GM19025 (cell line): Measurements from ENCODE around the gene CCL8.

ENCODE experiments used
- ATAC-seq: cut with Tn5 transposase; IDR thresholded peaks from one replicate; pipeline ENCODE4 v1.9.1; 2021; ENCODE audit warnings: mild to moderate bottlenecking, low read depth, moderate library complexity; ENCODE audit not compliant: unreplicated experiment

The CCL8 gene

GRCh38 chr17:34319039-34319483 lies at the start of gene CCL8:
Gene CCL8 (plus strand): TSS chr17:34319435. CDS start chr17:34319502, 67 bp downstream.
- ATAC-seq: no peak

- no peak for ATAC-seq
Observed at GRCh38 chr17:34269969-34270368, 49.3 kb upstream of the CCL8 start, which contains the start of gene CCL7. Gene CCL7 (plus strand): TSS chr17:34270221. CDS start chr17:34270291, 70 bp downstream.

DNA sequence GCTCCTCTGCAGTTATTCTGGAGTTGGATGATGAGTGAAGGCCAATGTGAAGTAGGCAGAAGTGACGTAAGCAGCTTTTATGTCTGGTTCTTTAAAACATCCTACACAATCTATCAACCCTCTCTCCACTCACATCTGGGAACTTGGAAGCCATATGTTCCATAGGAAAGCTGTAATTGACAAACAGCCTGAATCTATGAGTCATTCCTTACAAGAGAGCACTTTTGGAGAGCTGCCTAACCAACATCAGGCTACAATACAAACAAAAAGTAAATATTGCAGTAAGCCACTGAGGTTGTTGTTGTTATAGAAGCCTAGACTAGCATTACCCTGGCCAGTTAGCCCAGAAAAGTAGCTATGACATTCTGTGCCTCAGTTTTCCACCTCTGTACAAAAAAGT lies 43.4 kb upstream of the CCL8 start:
- ATAC-seq: no peak

GRCh38 chr17:34276826-34277225 lies 42.4 kb upstream of the CCL8 start:
- ATAC-seq: no peak

DNA sequence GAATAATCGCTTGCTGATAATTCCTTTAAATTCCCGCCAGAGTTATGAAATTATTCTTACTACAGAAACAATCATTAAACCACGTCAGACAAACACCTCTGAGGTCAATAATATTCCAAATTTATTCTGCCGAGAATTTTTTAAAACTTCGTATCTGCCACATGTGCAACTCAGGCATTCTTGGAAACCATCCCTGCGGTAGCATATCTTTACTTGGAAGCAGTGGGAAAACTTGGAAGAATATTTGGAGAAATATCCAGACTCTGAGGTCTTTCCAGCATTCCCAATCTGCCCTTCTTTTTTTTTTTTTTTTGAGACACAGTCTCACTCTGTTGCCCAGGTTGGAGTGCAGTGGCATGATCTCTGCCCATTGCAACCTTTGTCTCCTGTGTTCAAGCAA lies 35.7 kb upstream of the CCL8 start:
- ATAC-seq: no peak

DNA sequence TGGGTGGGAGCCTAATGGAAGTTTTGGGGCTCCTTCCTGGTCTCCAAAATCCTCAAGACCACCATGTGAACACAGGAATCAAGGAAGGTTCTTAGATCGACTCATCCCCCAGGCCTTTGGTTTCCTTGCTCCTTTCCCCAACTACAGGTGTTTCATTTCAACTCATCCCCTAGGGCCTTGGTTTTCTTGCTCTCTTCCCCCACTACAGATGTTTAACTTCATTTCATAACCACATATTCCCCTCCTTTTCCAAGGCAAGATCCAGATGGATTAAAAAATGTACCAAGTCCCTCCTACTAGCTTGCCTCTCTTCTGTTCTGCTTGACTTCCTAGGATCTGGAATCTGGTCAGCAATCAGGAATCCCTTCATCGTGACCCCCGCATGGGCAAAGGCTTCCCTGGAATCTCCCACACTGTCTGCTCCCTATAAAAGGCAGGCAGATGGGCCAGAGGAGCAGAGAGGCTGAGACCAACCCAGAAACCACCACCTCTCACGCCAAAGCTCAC lies 33.9 kb upstream of the CCL8 start, which contains the start of gene CCL11:
CCL11 (plus strand) TSS at position 457 of the 507 bp plus-strand sequence. CDS start 67 bp downstream, outside the sequence.
- ATAC-seq: no peak

DNA sequence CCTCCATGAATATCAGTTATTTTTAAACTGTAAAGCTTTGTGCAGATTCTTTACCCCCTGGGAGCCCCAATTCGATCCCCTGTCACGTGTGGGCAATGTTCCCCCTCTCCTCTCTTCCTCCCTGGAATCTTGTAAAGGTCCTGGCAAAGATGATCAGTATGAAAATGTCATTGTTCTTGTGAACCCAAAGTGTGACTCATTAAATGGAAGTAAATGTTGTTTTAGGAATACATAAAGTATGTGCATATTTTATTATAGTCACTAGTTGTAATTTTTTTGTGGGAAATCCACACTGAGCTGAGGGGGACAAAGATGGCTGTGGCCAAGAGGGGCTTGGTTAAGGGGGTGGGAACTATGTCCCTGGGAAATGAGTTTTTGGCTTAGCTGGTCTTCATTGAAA lies 31.4 kb upstream of the CCL8 start:
- no peak for ATAC-seq

GRCh38 chr17:34290586-34290985 lies 28.6 kb upstream of the CCL8 start:
- no peak for ATAC-seq

- no peak for ATAC-seq
Observed at GRCh38 chr17:34291721-34292348, 27.4 kb upstream of the CCL8 start.

DNA sequence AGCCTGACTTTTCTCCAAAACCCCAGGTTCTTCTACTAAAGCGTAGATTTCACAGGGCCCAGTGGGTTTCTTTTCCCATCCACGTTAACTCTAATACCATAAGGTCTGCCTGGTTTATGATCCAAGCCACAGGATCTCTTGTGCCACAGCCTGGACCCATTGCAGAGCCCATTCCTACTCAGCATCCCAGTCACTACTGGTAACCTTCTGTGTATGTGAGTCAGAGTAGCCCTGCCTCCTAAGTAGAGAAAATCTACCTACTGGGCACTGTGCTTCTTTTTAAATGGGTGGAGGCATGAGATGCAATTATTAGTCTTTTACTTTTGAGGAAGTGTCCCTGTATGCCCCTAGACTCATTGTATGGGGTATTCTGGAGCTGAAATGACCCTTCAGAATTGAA lies 20.2 kb upstream of the CCL8 start:
- no peak for ATAC-seq

DNA sequence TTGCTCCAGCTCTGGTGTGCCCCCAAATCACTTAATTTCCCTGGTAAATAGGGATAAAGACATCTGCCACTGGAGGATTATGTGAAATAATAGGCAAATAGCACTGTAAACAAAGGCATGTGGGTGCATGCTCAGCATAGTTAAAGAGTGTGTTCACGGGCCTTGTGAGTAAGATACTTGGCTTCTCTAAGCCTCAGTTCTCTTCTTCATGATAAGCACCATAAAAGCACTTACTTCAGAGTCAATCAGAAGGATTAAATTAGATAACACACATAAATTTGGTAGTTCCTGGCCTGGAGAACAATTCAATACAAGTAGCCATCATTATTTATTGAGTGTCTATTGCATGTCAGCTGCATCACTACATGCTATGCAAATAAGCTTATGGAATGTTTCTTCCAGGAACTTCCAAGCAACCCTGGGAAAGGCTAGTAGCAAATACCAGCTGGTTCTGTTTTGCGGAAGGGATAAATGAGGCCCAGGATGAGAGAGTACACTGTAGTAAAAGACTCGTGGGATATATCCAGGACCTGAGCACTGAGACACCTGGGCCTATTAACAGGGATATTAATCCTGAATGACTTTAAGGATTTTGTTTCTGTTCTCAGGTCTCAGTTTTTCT lies 19.2 kb upstream of the CCL8 start:
- ATAC-seq: no peak

- ATAC-seq: no peak
Observed at GRCh38 chr17:34300652-34301370, 18.4 kb upstream of the CCL8 start.

DNA sequence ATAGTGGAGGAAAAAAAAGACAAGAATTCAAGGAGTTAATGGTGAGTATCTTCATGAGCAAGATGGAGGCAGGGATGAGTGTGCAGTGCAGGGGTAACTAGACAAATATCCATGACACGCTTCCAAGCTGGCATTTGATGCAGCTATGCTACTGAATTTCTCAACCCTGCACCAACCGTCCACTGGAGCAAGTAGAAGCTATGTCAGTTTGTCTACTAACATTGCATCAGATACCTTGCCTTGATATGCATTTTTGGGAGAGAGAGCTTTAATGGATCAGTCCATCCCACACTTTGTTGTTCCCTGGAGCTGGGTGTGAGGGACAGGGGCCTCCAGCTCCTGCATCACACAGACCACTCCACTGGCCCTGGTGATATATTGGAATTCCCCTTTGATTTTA lies 17.2 kb upstream of the CCL8 start:
- ATAC-seq: no peak

GRCh38 chr17:34302636-34303035 lies 16.6 kb upstream of the CCL8 start:
- ATAC-seq: no peak

DNA sequence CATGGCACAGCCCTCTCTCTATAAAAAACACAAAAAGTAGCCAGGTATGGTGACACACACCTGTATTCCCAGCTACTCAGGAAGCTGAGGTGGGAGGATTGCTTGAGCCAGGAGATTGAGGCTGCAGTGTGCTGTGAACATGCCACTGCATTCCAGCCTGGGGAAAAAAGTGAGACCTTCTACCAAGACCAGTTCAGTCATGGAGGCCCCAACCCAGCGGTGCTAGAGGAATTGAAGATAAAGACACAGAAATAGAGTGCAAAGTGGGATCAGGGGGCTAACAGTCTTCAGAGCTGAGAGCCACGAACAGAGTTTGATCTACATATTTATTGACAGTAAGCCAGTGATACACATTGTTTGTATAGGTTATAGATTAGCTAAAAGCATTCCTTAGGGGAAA lies 15.6 kb upstream of the CCL8 start:
- no peak for ATAC-seq

GRCh38 chr17:34305061-34305460 lies 14.2 kb upstream of the CCL8 start:
- no peak for ATAC-seq

- no peak for ATAC-seq
Observed at GRCh38 chr17:34305606-34306005, 13.6 kb upstream of the CCL8 start.

- no peak for ATAC-seq
Observed at GRCh38 chr17:34306466-34306865, 12.8 kb upstream of the CCL8 start.

GRCh38 chr17:34307110-34307509 lies 12.1 kb upstream of the CCL8 start:
- ATAC-seq: no peak

DNA sequence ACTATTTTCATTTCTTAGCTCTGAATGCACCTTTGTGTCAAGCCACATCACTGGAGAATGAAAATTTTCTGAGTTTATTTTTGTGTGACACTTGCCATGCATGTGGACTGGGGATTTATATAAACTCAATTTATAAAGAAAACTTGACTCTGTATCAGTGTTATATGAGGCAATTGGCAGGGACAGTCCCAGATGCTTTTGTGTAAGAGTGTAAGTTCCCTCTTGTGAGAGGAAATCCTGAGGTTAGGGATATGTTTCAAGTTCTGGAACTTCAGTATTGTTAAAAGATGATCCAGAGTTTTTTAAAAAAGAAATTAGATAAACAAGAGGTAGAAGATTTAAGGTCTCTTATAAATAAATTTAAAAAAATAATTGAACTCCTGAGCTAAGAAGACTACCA lies 10.9 kb upstream of the CCL8 start:
- no peak for ATAC-seq

GRCh38 chr17:34311291-34311690 lies 7.9 kb upstream of the CCL8 start:
- no peak for ATAC-seq
